Measurements from ENCODE around the gene ZBBX.

- TF ChIP-seq CTCF (conservative IDR thresholded peaks at IDR 0.05) (no peak), ZFX (IDR thresholded peaks at IDR 0.05) (no peak)
Measured at GRCh38 chr3:167382155-167382554, 2.1 kb upstream of the ZBBX start.
